Measurements from ENCODE around the gene GPC5. TPM values are rescaled to one million over a fixed set of nuclear protein-coding genes. Genes with fewer than 3 reads are reported as not detected.

The GPC5 gene
- total RNA-seq, 1 donor from 2014 or later = 0.07 TPM

- Mint-ChIP-seq H3K27ac (no peak overlapping the region), H3K36me3 (peaks cover 4% of the 10 kb centered on the region), H3K4me3 (no peak overlapping the region), H3K4me1 (no peaks in the 10 kb centered on the region), H3K9me3 (no peaks in the 10 kb centered on the region), H3K27me3 (ENCODE audit: insufficient read depth, low read depth) (no peaks in the 10 kb centered on the region)
- no peak for TF ChIP-seq EZH2 (IDR thresholded peaks at IDR 0.05)
- TF ChIP-seq CTCF (IDR thresholded peaks at IDR 0.05) = no peak
- TF ChIP-seq EZH2phosphoT487 (IDR thresholded peaks at IDR 0.05) = no peak
- peaks cover 14% of the 10 kb centered on the region for H3F3A ChIP-seq (ENCODE audit: low read depth)
- H3K9me3 ChIP-seq (ENCODE audit: low read depth) = no peaks in the 10 kb centered on the region
- DNase-seq (ENCODE audit: low spot score) = no peak
- no peaks in the 10 kb centered on the region for H4K20me1 ChIP-seq (ENCODE audit: low read depth)
- no peaks in the 10 kb centered on the region for H3K4me1 ChIP-seq
- H3K79me2 ChIP-seq (ENCODE audit: low read depth) = no peaks in the 10 kb centered on the region
- no peak overlapping the region for H3K4me3 ChIP-seq
- no peak overlapping the region for H3K4me2 ChIP-seq
- H3K36me3 ChIP-seq = no peaks in the 10 kb centered on the region
- H2AFZ ChIP-seq (replicated peaks) = no peak overlapping the region
- H3K27ac ChIP-seq = no peak overlapping the region
- no peaks in the 10 kb centered on the region for H3K27me3 ChIP-seq
- no peak overlapping the region for H3K9ac ChIP-seq
Observed at GRCh38 chr13:91369441-91369831, 29.0 kb upstream of the GPC5 start.

DNA sequence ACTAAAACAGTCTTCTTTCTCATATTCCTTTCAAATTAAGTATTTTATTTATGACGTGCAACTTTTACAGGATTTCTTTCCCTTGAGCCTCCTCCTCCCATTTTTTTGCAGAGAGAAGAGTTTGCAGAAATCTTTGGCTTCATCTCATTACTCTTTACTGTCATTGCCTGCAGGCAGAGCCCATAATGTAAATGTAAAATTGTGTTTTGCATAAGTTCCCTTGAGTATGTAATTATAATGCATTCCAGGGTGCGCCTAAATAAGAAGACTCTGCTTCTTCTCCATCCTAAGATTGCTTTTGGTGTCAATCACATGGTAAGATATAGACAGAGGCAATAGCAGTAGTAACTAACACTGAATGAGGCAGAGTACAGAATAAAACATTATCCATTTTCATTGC lies 27.9 kb upstream of the GPC5 start:
- no peak overlapping the region for H3K4me3 ChIP-seq
- no peaks in the 10 kb centered on the region for H3K36me3 ChIP-seq
- no peak overlapping the region for H3K27ac Mint-ChIP-seq

DNA sequence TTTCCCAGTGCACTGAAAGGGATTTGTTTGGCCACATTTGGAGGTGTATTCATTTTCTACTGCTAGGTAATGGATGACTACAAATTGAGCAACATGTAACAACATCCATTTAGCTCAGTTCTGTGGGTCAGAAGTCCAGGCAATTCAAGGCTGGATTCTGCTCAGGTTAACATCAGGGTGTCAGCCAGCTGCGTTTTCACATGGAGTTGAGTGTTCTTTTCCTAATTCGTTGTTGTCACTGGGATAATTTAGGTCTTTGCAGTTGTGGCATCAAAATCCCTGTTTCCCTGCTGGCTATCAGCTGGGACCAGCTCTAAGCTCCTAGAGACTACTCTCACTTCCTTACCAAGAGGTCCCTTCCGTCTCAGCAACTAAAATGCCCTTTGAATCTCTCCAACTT lies 25.5 kb upstream of the GPC5 start:
- H3F3A ChIP-seq (ENCODE audit: low read depth) = no peaks in the 10 kb centered on the region
- no peak overlapping the region for H3K4me3 ChIP-seq
- H3K4me2 ChIP-seq = no peak overlapping the region
- Mint-ChIP-seq H3K27me3 (ENCODE audit: insufficient read depth, low read depth) (no peaks in the 10 kb centered on the region), H3K36me3 (no peaks in the 10 kb centered on the region), H3K4me1 (no peaks in the 10 kb centered on the region), H3K4me3 (no peak overlapping the region), H3K9me3 (no peaks in the 10 kb centered on the region), H3K27ac (no peak overlapping the region)
- H2AFZ ChIP-seq (replicated peaks) = no peak overlapping the region
- no peaks in the 10 kb centered on the region for H4K20me1 ChIP-seq (ENCODE audit: low read depth)
- H3K27me3 ChIP-seq = no peaks in the 10 kb centered on the region
- H3K27ac ChIP-seq = no peak overlapping the region
- no peaks in the 10 kb centered on the region for H3K79me2 ChIP-seq (ENCODE audit: low read depth)
- TF ChIP-seq EZH2phosphoT487 (IDR thresholded peaks at IDR 0.05) (no peak), CTCF (IDR thresholded peaks at IDR 0.05) (no peak), EZH2 (IDR thresholded peaks at IDR 0.05) (no peak)
- no peaks in the 10 kb centered on the region for H3K9me3 ChIP-seq (ENCODE audit: low read depth)
- no peak overlapping the region for H3K9ac ChIP-seq
- DNase-seq (ENCODE audit: low spot score) = no peak
- H3K4me1 ChIP-seq = no peaks in the 10 kb centered on the region
- H3K36me3 ChIP-seq = no peaks in the 10 kb centered on the region

More for the DNA sequence above, 27.9 kb upstream of the GPC5 start:
- no peak overlapping the region for H2AFZ ChIP-seq (replicated peaks)
- H3K79me2 ChIP-seq (ENCODE audit: low read depth) = no peaks in the 10 kb centered on the region
- no peak overlapping the region for H3K27ac ChIP-seq
- H3K9me3 ChIP-seq (ENCODE audit: low read depth) = no peaks in the 10 kb centered on the region
- no peaks in the 10 kb centered on the region for H3K4me1 Mint-ChIP-seq
- no peaks in the 10 kb centered on the region for H3K9me3 Mint-ChIP-seq
- TF ChIP-seq EZH2 (IDR thresholded peaks at IDR 0.05) = no peak
- no peak for TF ChIP-seq EZH2phosphoT487 (IDR thresholded peaks at IDR 0.05)
- TF ChIP-seq CTCF (IDR thresholded peaks at IDR 0.05) = no peak
- H3F3A ChIP-seq (ENCODE audit: low read depth) = peaks cover 4% of the 10 kb centered on the region
- no peaks in the 10 kb centered on the region for H3K4me1 ChIP-seq
- no peak for DNase-seq (ENCODE audit: low spot score)
- no peaks in the 10 kb centered on the region for H3K27me3 ChIP-seq
- no peaks in the 10 kb centered on the region for H3K27me3 Mint-ChIP-seq (ENCODE audit: insufficient read depth, low read depth)
- H3K9ac ChIP-seq = no peak overlapping the region
- H3K4me2 ChIP-seq = no peak overlapping the region
- H3K36me3 Mint-ChIP-seq = peaks cover 2% of the 10 kb centered on the region
- H4K20me1 ChIP-seq (ENCODE audit: low read depth) = no peaks in the 10 kb centered on the region
- H3K4me3 Mint-ChIP-seq = no peak overlapping the region
